T-helper 2 cell (primary cell): ENCODE results near the gene SENP8.

ENCODE experiments used
- DNase-seq, 5 experiments: peaks; one replicate each; pipeline versions ENCODE4 v3.0.0 to v3.0.0-alpha.2; 2012 to 2022

SENP8 gene

GRCh38 chr15:72113347-72114031, 4.7 kb upstream of the SENP8 start:
- DNase-seq = no peak

- DNase-seq = peak in 2 of 5 experiments; percentile 1 to 53
These were observed 1.3 kb upstream of the SENP8 start for GRCh38 chr15:72116731-72117485.

DNA sequence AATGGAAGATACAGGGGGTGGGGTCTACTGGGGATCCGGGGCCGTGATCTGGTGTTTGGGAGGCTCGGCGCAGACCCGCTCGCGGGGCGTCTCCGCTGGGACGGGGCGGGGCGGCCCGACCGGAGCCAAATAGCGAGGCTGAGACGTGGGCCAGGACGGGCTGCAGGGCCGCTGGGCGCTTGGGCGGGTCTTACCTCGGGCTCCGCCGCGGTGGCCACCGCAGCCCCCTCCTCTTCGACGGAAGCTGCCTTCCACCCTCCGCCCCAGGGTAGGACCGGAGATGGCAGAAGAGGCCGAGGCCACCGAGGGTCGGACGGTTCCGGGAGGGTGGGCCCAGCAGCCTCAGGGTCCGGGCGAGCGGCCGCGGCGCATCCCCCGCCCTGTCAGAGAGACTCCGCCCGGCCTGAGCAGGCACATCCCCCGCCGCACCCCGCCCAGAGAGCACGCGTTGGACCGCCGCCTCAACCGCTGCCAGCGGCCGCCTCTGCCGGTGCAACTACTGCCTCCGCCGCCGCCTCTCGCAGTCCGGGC, 652 bp upstream of the SENP8 start:
- peak; percentile 40 to 85 (median 59) for DNase-seq

DNA sequence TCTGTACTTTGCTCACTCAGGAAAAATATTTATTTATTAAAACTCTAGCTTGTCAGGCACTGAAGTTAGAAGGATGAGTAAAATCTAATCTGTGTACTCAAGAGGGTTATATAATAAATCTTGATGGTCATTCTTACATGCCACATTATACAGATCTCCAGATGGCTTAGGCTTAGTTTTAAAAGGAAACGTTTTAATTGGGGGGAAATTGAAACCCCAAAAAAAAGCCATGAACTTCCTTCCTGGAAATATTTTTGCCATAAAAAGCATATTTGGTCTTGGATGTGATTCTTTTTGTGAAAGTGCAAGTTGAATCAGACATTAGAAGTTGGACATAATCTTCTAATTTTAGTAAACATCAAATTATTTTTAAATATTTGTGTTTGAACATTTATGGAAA, 6.0 kb downstream of the SENP8 start:
- no peak for DNase-seq

- no peak for DNase-seq
These were observed 9.6 kb downstream of the SENP8 start for GRCh38 chr15:72127724-72128322.

DNA sequence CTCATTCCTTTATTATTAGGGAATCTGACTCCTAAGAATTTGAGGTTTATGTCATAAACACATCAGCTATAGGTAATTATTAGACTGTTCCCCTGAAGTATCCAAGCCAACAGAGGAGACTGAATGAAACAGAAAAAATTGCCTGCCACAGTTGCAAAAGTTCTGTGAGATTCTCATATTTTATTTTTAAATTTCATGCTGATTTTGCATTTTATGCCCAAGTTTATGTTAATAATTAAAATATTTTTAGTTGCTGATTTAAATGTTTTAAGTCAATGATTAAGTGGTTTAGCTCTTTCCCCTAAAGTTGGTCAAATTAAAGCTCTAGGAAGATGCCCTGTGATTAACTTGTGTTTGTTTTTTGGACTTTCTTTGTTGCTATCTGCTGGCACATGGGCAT, 10.2 kb downstream of the SENP8 start:
- no peak for DNase-seq

- no peak for DNase-seq
These were observed 12.1 kb downstream of the SENP8 start for GRCh38 chr15:72130272-72130671.

DNA sequence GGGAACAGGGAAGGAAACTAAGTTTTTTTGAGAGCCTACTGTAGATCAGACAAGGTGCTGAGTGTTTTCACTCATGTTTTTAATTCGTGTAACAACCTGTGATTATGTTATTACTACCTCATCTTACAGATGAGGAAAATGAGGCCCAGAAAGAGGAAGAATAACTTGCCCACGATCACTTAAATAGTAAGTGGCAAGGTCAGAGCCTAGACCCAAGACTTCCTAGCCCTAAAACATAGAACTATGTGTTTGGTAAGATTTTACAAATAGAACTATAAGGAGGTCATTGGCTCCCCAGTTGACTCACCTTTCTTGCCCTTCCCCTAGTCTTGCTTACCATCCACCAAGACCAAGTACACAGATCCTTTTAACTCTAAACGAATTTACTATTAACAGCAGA, 13.7 kb downstream of the SENP8 start:
- no peak for DNase-seq

DNA sequence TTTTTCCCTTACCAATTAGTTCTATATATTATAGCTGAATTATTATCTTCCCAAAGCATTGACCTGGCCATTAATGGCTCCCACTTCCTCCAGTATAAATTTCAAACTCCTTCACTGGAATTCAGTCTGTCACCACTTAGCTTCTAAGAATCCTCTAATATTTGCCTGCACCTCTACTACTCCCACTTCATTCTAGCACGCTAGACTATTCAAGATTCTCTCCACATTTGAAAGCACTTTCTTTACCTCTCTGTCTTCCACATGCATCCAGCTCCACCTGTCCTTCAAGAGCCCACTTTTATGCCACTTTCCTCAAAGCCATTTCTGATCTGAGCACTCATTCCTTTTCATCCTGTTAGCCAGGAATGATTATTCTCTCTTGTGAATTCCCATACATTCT, 15.0 kb downstream of the SENP8 start:
- no peak for DNase-seq

- DNase-seq = no peak
These were observed 17.5 kb downstream of the SENP8 start for GRCh38 chr15:72135719-72136118.

- no peak for DNase-seq
These were observed 18.2 kb downstream of the SENP8 start for GRCh38 chr15:72136170-72137051.

DNA sequence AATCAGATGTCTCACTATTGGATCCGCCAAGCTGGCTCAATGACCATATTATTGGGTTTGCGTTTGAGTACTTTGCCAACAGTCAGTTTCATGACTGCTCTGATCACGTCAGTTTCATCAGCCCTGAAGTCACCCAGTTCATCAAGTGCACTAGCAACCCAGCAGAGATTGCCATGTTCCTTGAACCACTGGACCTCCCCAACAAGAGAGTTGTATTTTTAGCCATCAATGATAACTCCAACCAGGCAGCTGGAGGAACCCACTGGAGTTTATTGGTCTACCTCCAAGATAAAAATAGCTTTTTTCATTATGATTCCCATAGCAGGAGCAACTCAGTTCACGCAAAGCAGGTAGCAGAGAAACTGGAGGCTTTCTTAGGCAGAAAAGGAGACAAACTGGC, 21.5 kb downstream of the SENP8 start:
- no peak for DNase-seq

GRCh38 chr15:72140088-72140487, 21.9 kb downstream of the SENP8 start:
- no peak for DNase-seq

GRCh38 chr15:72141171-72142084, 23.2 kb downstream of the SENP8 start:
- DNase-seq = peak in 1 of 5 experiments; percentile 35

- no peak for DNase-seq
These were observed 28.0 kb downstream of the SENP8 start for GRCh38 chr15:72146221-72146620.

DNA sequence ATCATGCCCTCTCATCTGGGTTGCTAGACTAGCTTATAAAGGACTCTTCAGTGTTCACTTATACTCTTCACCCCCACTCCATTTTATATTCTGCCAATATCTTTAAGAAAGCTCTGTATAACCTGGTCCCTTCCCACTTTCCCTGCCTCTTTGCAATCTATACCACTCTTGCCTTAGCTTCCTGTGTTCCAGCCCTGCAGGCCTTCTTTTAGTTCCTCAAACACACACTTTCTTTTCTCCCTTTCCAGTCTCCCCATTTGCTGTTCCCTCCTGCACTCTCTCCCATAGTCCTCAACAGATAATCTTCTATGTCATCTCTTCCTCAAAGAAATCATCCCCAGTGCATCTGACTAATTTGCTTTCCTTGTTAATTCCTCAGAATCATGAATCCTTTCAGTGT, 28.7 kb downstream of the SENP8 start:
- DNase-seq = no peak

GRCh38 chr15:72147418-72147817, 29.2 kb downstream of the SENP8 start:
- no peak for DNase-seq

DNA sequence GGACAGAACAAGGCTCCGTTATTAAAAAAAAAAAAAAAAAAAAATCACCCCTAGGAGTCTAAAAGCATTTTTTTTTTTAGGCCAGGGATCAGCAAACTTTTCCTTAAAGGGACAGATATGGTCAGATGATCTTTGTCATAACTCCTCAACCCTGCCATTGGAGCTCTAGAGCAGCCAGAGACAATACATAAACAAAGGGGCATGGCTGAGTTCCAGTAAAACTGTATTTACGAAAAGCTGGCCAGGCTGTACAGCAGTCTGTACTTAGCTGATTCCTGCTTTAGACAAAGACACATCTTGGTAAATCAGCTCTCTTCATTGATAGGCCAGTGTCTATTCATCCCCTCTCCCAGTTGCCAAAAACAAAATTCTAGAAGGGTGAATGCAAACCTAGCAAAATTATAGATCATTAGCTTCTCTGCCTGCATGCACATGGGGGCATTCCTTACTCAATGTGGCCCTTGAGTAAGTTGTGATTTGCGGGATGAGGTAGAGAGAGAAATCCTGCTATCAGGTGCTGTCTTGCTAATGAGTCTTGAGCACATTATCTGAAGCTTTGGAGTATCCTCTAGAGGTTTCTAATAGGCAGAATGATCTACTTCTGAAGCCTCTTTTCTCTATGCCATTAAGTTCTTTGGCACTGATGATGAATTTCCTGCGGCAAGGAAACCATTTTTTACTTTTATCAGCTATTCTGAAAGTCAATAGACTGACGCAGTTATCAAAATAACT, 35.2 kb downstream of the SENP8 start:
- DNase-seq = no peak

DNA sequence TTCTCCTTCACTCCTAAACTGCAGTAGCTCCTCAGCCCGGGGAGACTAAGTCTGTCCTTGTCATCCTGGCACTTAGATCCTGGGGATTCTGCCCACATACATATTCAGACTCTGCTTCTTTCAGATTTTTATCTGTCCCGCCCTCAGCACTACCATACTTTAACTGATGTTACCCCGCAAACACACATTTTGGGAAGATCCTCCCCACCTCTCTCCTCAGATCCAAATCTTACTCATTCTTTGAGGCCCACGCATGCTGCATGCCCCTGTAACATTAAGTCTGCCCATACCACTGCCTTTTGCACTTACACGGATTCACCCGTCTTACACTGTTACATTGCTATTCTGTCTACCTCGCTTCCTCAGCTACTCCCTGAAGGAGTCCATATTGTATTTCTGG, 36.1 kb downstream of the SENP8 start:
- DNase-seq = no peak

DNA sequence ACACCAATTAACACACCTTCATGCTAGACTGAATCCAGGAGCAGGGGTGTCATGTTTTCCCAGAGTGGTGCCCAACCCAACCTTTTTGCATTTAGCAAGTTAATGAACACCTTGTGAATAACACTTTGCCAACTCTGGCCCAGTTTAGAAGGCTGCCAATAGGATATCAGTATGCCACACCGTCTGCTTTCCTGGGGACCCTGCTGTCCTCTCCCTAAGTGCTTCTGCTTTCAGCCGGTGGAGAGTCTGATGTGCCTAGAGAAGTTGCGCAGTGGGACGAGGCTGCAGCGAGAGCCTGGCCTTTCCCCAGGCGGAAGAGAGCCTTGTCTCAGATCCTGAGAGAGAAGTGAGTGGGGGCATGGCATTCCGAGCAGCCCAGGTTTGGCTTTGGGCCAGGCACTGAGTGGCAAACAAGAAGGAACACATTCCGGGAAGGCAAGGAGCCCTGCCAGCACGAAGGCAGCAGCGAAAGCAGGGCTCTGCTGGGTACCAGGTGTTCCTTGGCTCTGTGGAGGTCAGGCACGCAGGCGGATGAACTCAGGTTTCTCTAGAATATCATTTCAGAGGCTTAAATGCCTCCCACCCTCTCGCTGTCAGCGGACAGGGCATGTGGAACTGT, 36.9 kb downstream of the SENP8 start:
- no peak for DNase-seq
